SW480 (cell line): Measurements from ENCODE around the gene YWHAQ.

Experiments
- DNase-seq: peaks from one replicate; pipeline ENCODE4 v3.0.0-alpha.2; 2016; ENCODE audit warnings: low spot score

YWHAQ gene

GRCh38 chr2:9655441-9656269 is 24.9 kb upstream of the YWHAQ start:
- no peak for DNase-seq

GRCh38 chr2:9654452-9655100 is 23.8 kb upstream of the YWHAQ start:
- no peak for DNase-seq

GRCh38 chr2:9653485-9654271 is 22.9 kb upstream of the YWHAQ start:
- DNase-seq = no peak

- no peak for DNase-seq
These were observed 22.2 kb upstream of the YWHAQ start for GRCh38 chr2:9652898-9653479.

GRCh38 chr2:9652267-9652666 is 21.5 kb upstream of the YWHAQ start:
- DNase-seq = no peak

- DNase-seq = no peak
These were observed 19.5 kb upstream of the YWHAQ start for GRCh38 chr2:9650119-9650821.

- no peak for DNase-seq
These were observed 18.5 kb upstream of the YWHAQ start for GRCh38 chr2:9649261-9649660.

GRCh38 chr2:9648821-9649220 is 18.0 kb upstream of the YWHAQ start:
- DNase-seq = no peak

GRCh38 chr2:9647884-9648283 is 17.1 kb upstream of the YWHAQ start:
- peak; percentile 67 for DNase-seq

GRCh38 chr2:9646196-9647030 is 15.6 kb upstream of the YWHAQ start:
- no peak for DNase-seq

- DNase-seq = no peak
These were observed 13.8 kb upstream of the YWHAQ start for GRCh38 chr2:9644603-9645002.

GRCh38 chr2:9644021-9644420 is 13.2 kb upstream of the YWHAQ start:
- DNase-seq = no peak

- no peak for DNase-seq
These were observed 10.8 kb upstream of the YWHAQ start for GRCh38 chr2:9641641-9642040.

- DNase-seq = no peak
These were observed 9.8 kb upstream of the YWHAQ start for GRCh38 chr2:9640403-9641104.

GRCh38 chr2:9639740-9640343 is 9.0 kb upstream of the YWHAQ start:
- no peak for DNase-seq

- DNase-seq = no peak
These were observed 8.3 kb upstream of the YWHAQ start for GRCh38 chr2:9639000-9639602.

- DNase-seq = peak; percentile 68
These were observed 7.7 kb upstream of the YWHAQ start for GRCh38 chr2:9638532-9638931.

GRCh38 chr2:9637330-9637729 is 6.5 kb upstream of the YWHAQ start:
- peak; percentile 97 for DNase-seq

- DNase-seq = no peak
These were observed 3.3 kb upstream of the YWHAQ start for GRCh38 chr2:9634133-9634532.
